Tibial nerve (tissue), 4 donors: ENCODE results near the gene HSPD1. TPM values are rescaled to one million over a fixed set of nuclear protein-coding genes. Genes with fewer than 3 reads are reported as not detected.

ENCODE experiments used
- DNase-seq, 2 donors: peaks; one replicate each; pipeline ENCODE4 v3.0.0-alpha.2; 2019; ENCODE audit warnings: low spot score in 2 of 2
- H3K27ac ChIP-seq, 4 donors: fragments of 200-600 bp; sonication (generic) in 3 of 4; one replicate each; pipeline ENCODE4 v1.5.1; 2017 to 2019; ENCODE audit warnings: mild to moderate bottlenecking in 1 of 4
- H3K27me3 ChIP-seq, 2 donors: fragments of 200-600 bp; sonication (generic) in 1 of 2; one replicate each; pipeline versions ENCODE4 v1.5.1 to v1.6.0; 2017 to 2019
- H3K36me3 ChIP-seq, 3 donors: fragments of 200-600 bp; sonication (generic); one replicate each; pipeline ENCODE4 v1.5.1; 2018 to 2019
- H3K4me1 ChIP-seq, 4 donors: fragments of 200-600 bp; sonication (generic) in 3 of 4; one replicate each; pipeline ENCODE4 v1.5.1; 2017 to 2019
- H3K4me3 ChIP-seq, 4 donors: fragments of 200-600 bp; sonication (generic) in 3 of 4; one replicate each; pipeline ENCODE4 v1.5.1; 2017 to 2019; ENCODE audit warnings: mild to moderate bottlenecking in 1 of 4, moderate library complexity in 1 of 4
- H3K9me3 ChIP-seq, 4 donors: fragments of 200-600 bp; sonication (generic) in 3 of 4; one replicate each; pipeline ENCODE4 v1.5.1; 2017 to 2019
- EP300 ChIP-seq, 2 donors: sonication (generic); formaldehyde crosslinking; IDR thresholded peaks; one replicate each; pipeline ENCODE4 v1.6.1; 2017; ENCODE audit warnings: antibody characterized with exemption in 2 of 2, mild to moderate bottlenecking in 1 of 2
- POLR2A ChIP-seq, 2 donors: fragments of 450-650 bp; IDR thresholded peaks; one replicate each; pipeline ENCODE4 v1.6.1; 2017; ENCODE audit warnings: antibody characterized with exemption in 2 of 2, mild to moderate bottlenecking in 2 of 2, moderate library complexity in 2 of 2
- WGBS, 2 donors: methylation state at CpG; one replicate each; pipeline ENCODE4 v1.1.5; 2018; 5-methylcytosine and 5-hydroxymethylcytosine counted together
- small RNA-seq: library from RNA; depleted of rRNA; stranded (forward); fragments of <200 nt; gene quantifications from one replicate; pipeline ENCODE3, GENCODE V24; 2016
- total RNA-seq, 4 donors: library from RNA; depleted of rRNA; stranded (reverse); fragments of >200 nt; gene quantifications; one replicate each; pipeline ENCODE4 v1.1.0, GENCODE V29; 2016
- TF ChIP-seq, protein P1 (sequence below), 5 experiments: fragments of 200-600 bp in 3 of 5; fragments of 450-650 bp in 2 of 5; sonication (generic) in 3 of 5; IDR thresholded peaks; one replicate each; pipeline ENCODE4 v1.5.1; 2016 to 2019; ENCODE audit warnings: antibody characterized with exemption in 5 of 5, mild to moderate bottlenecking in 3 of 5, moderate library complexity in 2 of 5

Gene HSPD1
- total RNA-seq, 4 donors from 2014 or later, result 76.1 to 160 (median 119) TPM

DNA sequence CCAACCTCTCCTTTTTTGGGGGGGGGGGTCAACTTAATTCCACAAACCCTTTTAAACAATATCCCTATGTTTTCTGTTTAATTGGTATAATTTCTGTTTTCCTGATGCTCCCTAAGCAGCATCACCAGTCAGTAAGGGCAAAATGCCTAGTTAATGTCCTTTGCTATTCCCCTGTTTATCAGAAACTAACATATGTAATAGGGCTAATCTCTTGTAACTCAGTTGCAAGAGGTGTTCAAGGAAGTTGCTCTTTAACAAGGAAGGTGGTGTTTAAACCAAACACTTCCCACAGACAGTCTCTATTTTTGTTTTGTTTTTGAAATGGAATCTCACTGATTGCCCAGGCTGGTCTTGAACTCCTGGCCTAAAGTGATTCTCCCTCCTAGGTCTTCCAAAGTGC is 52.8 kb downstream of the HSPD1 start:
- Histone ChIP-seq H3K27me3 (no peaks in the 10 kb centered on the region), H3K9me3 (no peaks in the 10 kb centered on the region), H3K4me1 (no peaks in the 10 kb centered on the region), H3K36me3 (no peaks in the 10 kb centered on the region), H3K27ac (no peak overlapping the region), H3K4me3 (no peak overlapping the region)
- TF ChIP-seq POLR2A (IDR thresholded peaks at IDR 0.05), result no peak
- no peak for TF ChIP-seq EP300 (IDR thresholded peaks at IDR 0.05)
- TF ChIP-seq, protein P1, sequence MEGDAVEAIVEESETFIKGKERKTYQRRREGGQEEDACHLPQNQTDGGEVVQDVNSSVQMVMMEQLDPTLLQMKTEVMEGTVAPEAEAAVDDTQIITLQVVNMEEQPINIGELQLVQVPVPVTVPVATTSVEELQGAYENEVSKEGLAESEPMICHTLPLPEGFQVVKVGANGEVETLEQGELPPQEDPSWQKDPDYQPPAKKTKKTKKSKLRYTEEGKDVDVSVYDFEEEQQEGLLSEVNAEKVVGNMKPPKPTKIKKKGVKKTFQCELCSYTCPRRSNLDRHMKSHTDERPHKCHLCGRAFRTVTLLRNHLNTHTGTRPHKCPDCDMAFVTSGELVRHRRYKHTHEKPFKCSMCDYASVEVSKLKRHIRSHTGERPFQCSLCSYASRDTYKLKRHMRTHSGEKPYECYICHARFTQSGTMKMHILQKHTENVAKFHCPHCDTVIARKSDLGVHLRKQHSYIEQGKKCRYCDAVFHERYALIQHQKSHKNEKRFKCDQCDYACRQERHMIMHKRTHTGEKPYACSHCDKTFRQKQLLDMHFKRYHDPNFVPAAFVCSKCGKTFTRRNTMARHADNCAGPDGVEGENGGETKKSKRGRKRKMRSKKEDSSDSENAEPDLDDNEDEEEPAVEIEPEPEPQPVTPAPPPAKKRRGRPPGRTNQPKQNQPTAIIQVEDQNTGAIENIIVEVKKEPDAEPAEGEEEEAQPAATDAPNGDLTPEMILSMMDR (IDR thresholded peaks at IDR 0.05), result no peak
- DNase-seq, result no peak

- Histone ChIP-seq H3K4me3 (no peak overlapping the region), H3K4me1 (no peaks in the 10 kb centered on the region), H3K27me3 (no peaks in the 10 kb centered on the region), H3K27ac (no peak overlapping the region), H3K9me3 (no peaks in the 10 kb centered on the region), H3K36me3 (no peaks in the 10 kb centered on the region)
- no peak for TF ChIP-seq POLR2A (IDR thresholded peaks at IDR 0.05)
- TF ChIP-seq, protein P1 (IDR thresholded peaks at IDR 0.05), result no peak
- TF ChIP-seq EP300 (IDR thresholded peaks at IDR 0.05), result no peak
- no peak for DNase-seq
- 48 to 59% methylated on average over 1 of the region's 1 CpG for WGBS, 2 donors
Measured at GRCh38 chr2:197445746-197446145, 53.9 kb downstream of the HSPD1 start.

GRCh38 chr2:197442857-197443256 is 56.8 kb downstream of the HSPD1 start:
- H3K27ac ChIP-seq, result peak overlapping the region in 2 of 4 donors; percentile 61 to 72

DNA sequence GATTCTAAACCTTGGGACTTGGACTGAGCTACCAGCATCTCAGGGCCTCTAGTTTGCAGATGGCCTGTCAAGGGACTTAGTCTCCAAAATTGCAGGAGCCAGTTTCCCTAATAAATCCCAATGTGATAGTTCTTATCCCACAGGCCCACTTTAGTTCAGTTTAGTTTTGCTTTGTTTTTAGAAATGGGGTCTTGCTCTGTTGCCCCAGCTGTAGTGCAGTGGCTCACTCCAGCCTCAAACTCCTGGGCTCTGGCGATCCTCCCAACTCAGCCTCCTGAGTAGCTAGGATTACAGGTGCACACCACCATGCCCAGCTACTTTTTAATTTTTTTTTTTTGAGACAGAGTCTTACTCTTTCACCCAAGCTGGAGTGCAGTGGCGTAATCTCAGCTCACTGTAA is 62.3 kb downstream of the HSPD1 start:
- Histone ChIP-seq H3K4me1 (peaks cover 0 to 25% (median 18%) of the 10 kb centered on the region in 4 donors), H3K4me3 (no peak overlapping the region), H3K27ac (no peak overlapping the region), H3K36me3 (no peaks in the 10 kb centered on the region), H3K9me3 (no peaks in the 10 kb centered on the region), H3K27me3 (no peaks in the 10 kb centered on the region)
- TF ChIP-seq POLR2A (IDR thresholded peaks at IDR 0.05) (no peak), EP300 (IDR thresholded peaks at IDR 0.05) (no peak)
- TF ChIP-seq, protein P1 (IDR thresholded peaks at IDR 0.05), result no peak
- DNase-seq, result no peak
- 100% methylated on average over 2 of the region's 2 CpGs for WGBS, 2 donors

More at GRCh38 chr2:197442857-197443256, 56.8 kb downstream of the HSPD1 start:
- Histone ChIP-seq H3K9me3 (no peaks in the 10 kb centered on the region), H3K4me3 (no peak overlapping the region), H3K27me3 (no peaks in the 10 kb centered on the region), H3K4me1 (no peaks in the 10 kb centered on the region), H3K36me3 (no peaks in the 10 kb centered on the region)
- TF ChIP-seq, protein P1 (IDR thresholded peaks at IDR 0.05), result no peak
- TF ChIP-seq EP300 (IDR thresholded peaks at IDR 0.05), result peak in 1 of 2 donors; percentile 31
- no peak for DNase-seq
- 52 to 59% methylated on average over 5 of the region's 5 CpGs for WGBS, 2 donors

Small RNAs within 50 kb of the gene (small RNA-seq; reads per million reads assigned to genes)
- gene AC020550.1 (not detected), gene RNU6-1029P (not detected)

Other genes starting within 250 kb of the HSPD1 start
- 10 to 100 TPM; 28.5 to 48.9 (median 41.5) TPM for gene ANKRD44, start 189.1 kb downstream of the HSPD1 start, total RNA-seq
- 100 to 1,000 TPM; 274 to 335 (median 303) TPM for gene SF3B1, start 64.8 kb downstream of the HSPD1 start, total RNA-seq
- 10 to 100 TPM; 17.8 to 21.0 (median 19.1) TPM for gene COQ10B, start 46.3 kb downstream of the HSPD1 start, total RNA-seq
- 10 to 100 TPM; 47.5 to 79.5 (median 65.4) TPM for gene HSPE1, start 539 bp upstream of the HSPD1 start, total RNA-seq
- 10 to 100 TPM; 14.7 to 21.9 (median 18.4) TPM for gene MOB4, start 16.2 kb upstream of the HSPD1 start, total RNA-seq
- gene RFTN2, start 175.7 kb upstream of the HSPD1 start, total RNA-seq, result 10 to 100 TPM; 13.5 to 45.8 (median 38.6) TPM
- gene MARS2, start 205.5 kb upstream of the HSPD1 start, total RNA-seq, result 1 to 10 TPM; 5.7 to 8.0 (median 6.9) TPM